Measurements from ENCODE around the gene SERGEF. TPM values are rescaled to one million over a fixed set of nuclear protein-coding genes. Genes with fewer than 3 reads are reported as not detected.

SERGEF gene
- total RNA-seq, 1 donor from 2014 or later, result 24.0 TPM

GRCh38 chr11:17840101-17840548, 172.7 kb downstream of the SERGEF start:
- H3K27me3 Mint-ChIP-seq (ENCODE audit: unreplicated experiment), result no peaks in the 10 kb centered on the region
- TF ChIP-seq CTCF (IDR thresholded peaks at IDR 0.05), result no peak
- H3K36me3 Mint-ChIP-seq (ENCODE audit: unreplicated experiment), result no peaks in the 10 kb centered on the region
- no peak overlapping the region for H3K4me3 Mint-ChIP-seq (ENCODE audit: unreplicated experiment)
- peaks cover 2% of the 10 kb centered on the region for H3K4me1 Mint-ChIP-seq (ENCODE audit: unreplicated experiment)
- no peak for DNase-seq (ENCODE audit: extremely low spot score, unreplicated experiment)
- no peak overlapping the region for H3K27ac Mint-ChIP-seq (ENCODE audit: unreplicated experiment)
- no peaks in the 10 kb centered on the region for H3K9me3 Mint-ChIP-seq (ENCODE audit: unreplicated experiment)

GRCh38 chr11:17839450-17839849, 173.4 kb downstream of the SERGEF start:
- H3K27ac Mint-ChIP-seq (ENCODE audit: unreplicated experiment), result no peak overlapping the region
- no peak overlapping the region for H3K4me3 Mint-ChIP-seq (ENCODE audit: unreplicated experiment)
- peaks cover 2% of the 10 kb centered on the region for H3K4me1 Mint-ChIP-seq (ENCODE audit: unreplicated experiment)
- DNase-seq (ENCODE audit: extremely low spot score, unreplicated experiment), result no peak
- no peaks in the 10 kb centered on the region for H3K36me3 Mint-ChIP-seq (ENCODE audit: unreplicated experiment)
- TF ChIP-seq CTCF (IDR thresholded peaks at IDR 0.05), result no peak
- H3K9me3 Mint-ChIP-seq (ENCODE audit: unreplicated experiment), result no peaks in the 10 kb centered on the region
- H3K27me3 Mint-ChIP-seq (ENCODE audit: unreplicated experiment), result no peaks in the 10 kb centered on the region

GRCh38 chr11:17838102-17838501, 174.7 kb downstream of the SERGEF start:
- no peak for TF ChIP-seq CTCF (IDR thresholded peaks at IDR 0.05)
- DNase-seq (ENCODE audit: extremely low spot score, unreplicated experiment), result no peak
- no peak overlapping the region for H3K27ac Mint-ChIP-seq (ENCODE audit: unreplicated experiment)
- no peak overlapping the region for H3K4me3 Mint-ChIP-seq (ENCODE audit: unreplicated experiment)
- no peaks in the 10 kb centered on the region for H3K27me3 Mint-ChIP-seq (ENCODE audit: unreplicated experiment)
- H3K4me1 Mint-ChIP-seq (ENCODE audit: unreplicated experiment), result peaks cover 2% of the 10 kb centered on the region
- no peaks in the 10 kb centered on the region for H3K36me3 Mint-ChIP-seq (ENCODE audit: unreplicated experiment)
- no peaks in the 10 kb centered on the region for H3K9me3 Mint-ChIP-seq (ENCODE audit: unreplicated experiment)

- TF ChIP-seq CTCF (IDR thresholded peaks at IDR 0.05), result no peak
- Mint-ChIP-seq H3K27me3 (ENCODE audit: unreplicated experiment) (no peaks in the 10 kb centered on the region), H3K9me3 (ENCODE audit: unreplicated experiment) (no peaks in the 10 kb centered on the region), H3K4me1 (ENCODE audit: unreplicated experiment) (no peaks in the 10 kb centered on the region), H3K27ac (ENCODE audit: unreplicated experiment) (no peak overlapping the region), H3K4me3 (ENCODE audit: unreplicated experiment) (no peak overlapping the region), H3K36me3 (ENCODE audit: unreplicated experiment) (no peaks in the 10 kb centered on the region)
- no peak for DNase-seq (ENCODE audit: extremely low spot score, unreplicated experiment)
Measured at GRCh38 chr11:17831883-17832282, 181.0 kb downstream of the SERGEF start.

- Mint-ChIP-seq H3K36me3 (ENCODE audit: unreplicated experiment) (no peaks in the 10 kb centered on the region), H3K4me3 (ENCODE audit: unreplicated experiment) (no peak overlapping the region), H3K4me1 (ENCODE audit: unreplicated experiment) (no peaks in the 10 kb centered on the region), H3K27me3 (ENCODE audit: unreplicated experiment) (no peaks in the 10 kb centered on the region), H3K9me3 (ENCODE audit: unreplicated experiment) (no peaks in the 10 kb centered on the region), H3K27ac (ENCODE audit: unreplicated experiment) (no peak overlapping the region)
- no peak for TF ChIP-seq CTCF (IDR thresholded peaks at IDR 0.05)
- DNase-seq (ENCODE audit: extremely low spot score, unreplicated experiment), result no peak
Measured at GRCh38 chr11:17831228-17831627, 181.6 kb downstream of the SERGEF start.

Measured in osteocyte (in vitro differentiated cells).